Adrenal gland (tissue), 5 donors: ENCODE data around the gene MAJIN.

Source experiments
- POLR2A ChIP-seq, 2 donors: fragments of 450-650 bp; IDR thresholded peaks; one replicate each; pipeline ENCODE4 v1.6.1; 2017; ENCODE audit warnings: antibody characterized with exemption in 2 of 2, mild to moderate bottlenecking in 2 of 2, moderate library complexity in 1 of 2
- TF ChIP-seq, protein P1 (sequence below), 6 experiments: fragments of 450-650 bp in 4 of 6; fragments of 200-600 bp in 2 of 6; sonication (generic) in 1 of 6; IDR thresholded peaks; 1 replicate in 5 of 6; 2 replicates in 1 of 6; pipeline versions ENCODE4 v1.5.1 to v1.8.0; 2016 to 2021; ENCODE audit warnings: antibody characterized with exemption in 6 of 6, mild to moderate bottlenecking in 2 of 6, moderate library complexity in 1 of 6
- donor health status: DM: no; HTN: no; CAD: no.

DNA sequence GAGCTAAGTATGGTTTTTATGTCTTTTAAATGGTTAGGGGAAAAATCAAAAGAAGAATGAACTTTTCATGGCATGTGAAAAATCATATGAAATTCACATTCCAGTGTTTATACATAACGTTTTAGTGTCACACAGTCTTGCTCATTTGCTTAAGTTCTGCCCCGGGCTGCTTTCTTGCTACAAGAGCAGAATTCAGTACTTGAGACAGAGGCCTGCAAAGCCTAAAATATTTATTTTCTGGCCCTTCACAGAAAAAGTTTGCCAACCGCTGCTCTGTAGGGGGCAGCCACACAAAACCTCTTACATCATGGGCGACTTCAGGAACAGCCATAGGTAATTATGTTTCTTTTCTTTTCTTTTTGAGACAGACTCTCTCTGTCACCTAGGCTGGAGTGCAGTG is 53.9 kb downstream of the MAJIN start:
- TF ChIP-seq, protein P1, sequence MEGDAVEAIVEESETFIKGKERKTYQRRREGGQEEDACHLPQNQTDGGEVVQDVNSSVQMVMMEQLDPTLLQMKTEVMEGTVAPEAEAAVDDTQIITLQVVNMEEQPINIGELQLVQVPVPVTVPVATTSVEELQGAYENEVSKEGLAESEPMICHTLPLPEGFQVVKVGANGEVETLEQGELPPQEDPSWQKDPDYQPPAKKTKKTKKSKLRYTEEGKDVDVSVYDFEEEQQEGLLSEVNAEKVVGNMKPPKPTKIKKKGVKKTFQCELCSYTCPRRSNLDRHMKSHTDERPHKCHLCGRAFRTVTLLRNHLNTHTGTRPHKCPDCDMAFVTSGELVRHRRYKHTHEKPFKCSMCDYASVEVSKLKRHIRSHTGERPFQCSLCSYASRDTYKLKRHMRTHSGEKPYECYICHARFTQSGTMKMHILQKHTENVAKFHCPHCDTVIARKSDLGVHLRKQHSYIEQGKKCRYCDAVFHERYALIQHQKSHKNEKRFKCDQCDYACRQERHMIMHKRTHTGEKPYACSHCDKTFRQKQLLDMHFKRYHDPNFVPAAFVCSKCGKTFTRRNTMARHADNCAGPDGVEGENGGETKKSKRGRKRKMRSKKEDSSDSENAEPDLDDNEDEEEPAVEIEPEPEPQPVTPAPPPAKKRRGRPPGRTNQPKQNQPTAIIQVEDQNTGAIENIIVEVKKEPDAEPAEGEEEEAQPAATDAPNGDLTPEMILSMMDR (IDR thresholded peaks at IDR 0.05), result no peak
- TF ChIP-seq POLR2A (IDR thresholded peaks at IDR 0.05), result no peak
